ENCODE data around the gene TOMM20.
"Not testable (repeated sequence)": the region's sequence is repeated elsewhere in the genome, so short reads cannot be mapped to it uniquely, and the experiment has no call there.

GRCh38 chr1:235080297-235080657, 48.4 kb downstream of the TOMM20 start:
- TF ChIP-seq, protein P1, sequence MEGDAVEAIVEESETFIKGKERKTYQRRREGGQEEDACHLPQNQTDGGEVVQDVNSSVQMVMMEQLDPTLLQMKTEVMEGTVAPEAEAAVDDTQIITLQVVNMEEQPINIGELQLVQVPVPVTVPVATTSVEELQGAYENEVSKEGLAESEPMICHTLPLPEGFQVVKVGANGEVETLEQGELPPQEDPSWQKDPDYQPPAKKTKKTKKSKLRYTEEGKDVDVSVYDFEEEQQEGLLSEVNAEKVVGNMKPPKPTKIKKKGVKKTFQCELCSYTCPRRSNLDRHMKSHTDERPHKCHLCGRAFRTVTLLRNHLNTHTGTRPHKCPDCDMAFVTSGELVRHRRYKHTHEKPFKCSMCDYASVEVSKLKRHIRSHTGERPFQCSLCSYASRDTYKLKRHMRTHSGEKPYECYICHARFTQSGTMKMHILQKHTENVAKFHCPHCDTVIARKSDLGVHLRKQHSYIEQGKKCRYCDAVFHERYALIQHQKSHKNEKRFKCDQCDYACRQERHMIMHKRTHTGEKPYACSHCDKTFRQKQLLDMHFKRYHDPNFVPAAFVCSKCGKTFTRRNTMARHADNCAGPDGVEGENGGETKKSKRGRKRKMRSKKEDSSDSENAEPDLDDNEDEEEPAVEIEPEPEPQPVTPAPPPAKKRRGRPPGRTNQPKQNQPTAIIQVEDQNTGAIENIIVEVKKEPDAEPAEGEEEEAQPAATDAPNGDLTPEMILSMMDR (conservative IDR thresholded peaks at IDR 0.05; ENCODE audit: low read depth in 2 of 2), result not testable (repeated sequence)
- not testable (repeated sequence) for TF ChIP-seq POLR2AphosphoS5 (IDR thresholded peaks at IDR 0.05; ENCODE audit: low read depth); EZH2phosphoT487 (IDR thresholded peaks at IDR 0.05; ENCODE audit: unreplicated experiment); JUNB (IDR thresholded peaks at IDR 0.05; ENCODE audit: unreplicated experiment); EZH2 (IDR thresholded peaks at IDR 0.05; ENCODE audit: low read depth, unreplicated experiment); REST (IDR thresholded peaks at IDR 0.05; ENCODE audit: unreplicated experiment); ZNF114 (CRISPR knock-in tag; IDR thresholded peaks at IDR 0.05); STAT1 (IDR thresholded peaks at IDR 0.05; ENCODE audit: unreplicated experiment); ZNF331 (CRISPR knock-in tag; IDR thresholded peaks at IDR 0.05; ENCODE audit: low read depth); CREB1 (CRISPR knock-in tag; IDR thresholded peaks at IDR 0.05; ENCODE audit: low read depth)
